Chondrocyte (in vitro differentiated cells): Measurements from ENCODE around the gene TTC3. TPM values are rescaled to one million over a fixed set of nuclear protein-coding genes. Genes with fewer than 3 reads are reported as not detected.
"Not testable (repeated sequence)": the region's sequence is repeated elsewhere in the genome, so short reads cannot be mapped to it uniquely, and the experiment has no call there.

Experiments
- DNase-seq: peaks from one replicate; pipeline ENCODE4 v3.0.0; 2021; ENCODE audit warnings: mixed read lengths, low spot score
- H3K27ac Mint-ChIP-seq: one replicate; pipeline ENCODE4 v1.8.0; 2021; ENCODE audit warnings: mild to moderate bottlenecking, moderate library complexity, mixed read lengths; ENCODE audit not compliant: unreplicated experiment
- H3K27me3 Mint-ChIP-seq: 2 replicates; pipeline ENCODE4 v1.8.0; 2021; ENCODE audit warnings: low read depth, mixed read lengths
- H3K36me3 Mint-ChIP-seq: 2 replicates; pipeline ENCODE4 v1.8.0; 2021; ENCODE audit warnings: low read depth, mixed read lengths
- H3K4me1 Mint-ChIP-seq: 2 replicates; pipeline ENCODE4 v1.8.0; 2021; ENCODE audit warnings: low read depth, mild to moderate bottlenecking, mixed read lengths
- H3K4me3 Mint-ChIP-seq: one replicate; pipeline ENCODE4 v1.8.0; 2021; ENCODE audit warnings: mild to moderate bottlenecking, moderate library complexity, mixed read lengths; ENCODE audit not compliant: unreplicated experiment
- H3K9me3 Mint-ChIP-seq: 2 replicates; pipeline ENCODE4 v1.8.0; 2021; ENCODE audit warnings: low read depth, mixed read lengths
- total RNA-seq: library from RNA; stranded (reverse); gene quantifications from 3 replicates; pipeline ENCODE4 v1.2.1, GENCODE V29; 2021
- TF ChIP-seq, protein P1 (sequence below): fragments of 200-600 bp; sonication (generic); IDR thresholded peaks from 2 replicates; pipeline ENCODE4 v1.5.0; 2021; ENCODE audit warnings: antibody characterized with exemption, mild to moderate bottlenecking, moderate library complexity

TTC3 gene
- total RNA-seq, 1 donor from 2014 or later: 258 TPM

DNA sequence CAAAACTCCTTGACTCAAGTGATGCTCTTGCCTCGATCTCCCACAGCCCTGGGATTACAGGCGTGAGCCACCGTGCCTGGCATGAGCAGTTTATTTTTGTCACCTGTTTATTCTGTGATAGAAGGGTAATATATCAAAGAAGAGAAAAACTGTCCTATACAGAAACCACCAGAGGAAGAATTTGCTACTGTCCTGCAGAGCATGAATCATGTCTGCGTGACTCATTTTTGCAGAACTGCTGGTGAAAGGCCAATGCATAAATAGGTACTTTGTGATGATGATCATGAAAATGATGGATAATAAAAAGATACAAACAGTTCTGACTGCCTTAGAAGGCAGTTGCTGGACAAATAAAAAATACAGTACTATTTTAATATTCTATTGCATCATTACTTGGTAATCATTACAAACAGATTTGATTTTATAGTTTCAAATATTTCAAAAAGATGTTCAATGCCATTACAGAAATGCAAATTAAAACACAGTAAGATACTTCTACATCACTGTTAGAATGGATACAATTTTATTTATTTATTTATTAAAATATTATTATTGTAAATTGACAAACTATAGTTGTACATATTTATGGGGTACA lies 40.1 kb upstream of the TTC3 start:
- no peak overlapping the region for H3K27ac Mint-ChIP-seq
- peaks cover 3% of the 10 kb centered on the region for H3K9me3 Mint-ChIP-seq
- H3K4me1 Mint-ChIP-seq: peaks cover 5% of the 10 kb centered on the region
- H3K27me3 Mint-ChIP-seq: no peaks in the 10 kb centered on the region
- H3K4me3 Mint-ChIP-seq: no peak overlapping the region
- no peak for DNase-seq
- TF ChIP-seq, protein P1, sequence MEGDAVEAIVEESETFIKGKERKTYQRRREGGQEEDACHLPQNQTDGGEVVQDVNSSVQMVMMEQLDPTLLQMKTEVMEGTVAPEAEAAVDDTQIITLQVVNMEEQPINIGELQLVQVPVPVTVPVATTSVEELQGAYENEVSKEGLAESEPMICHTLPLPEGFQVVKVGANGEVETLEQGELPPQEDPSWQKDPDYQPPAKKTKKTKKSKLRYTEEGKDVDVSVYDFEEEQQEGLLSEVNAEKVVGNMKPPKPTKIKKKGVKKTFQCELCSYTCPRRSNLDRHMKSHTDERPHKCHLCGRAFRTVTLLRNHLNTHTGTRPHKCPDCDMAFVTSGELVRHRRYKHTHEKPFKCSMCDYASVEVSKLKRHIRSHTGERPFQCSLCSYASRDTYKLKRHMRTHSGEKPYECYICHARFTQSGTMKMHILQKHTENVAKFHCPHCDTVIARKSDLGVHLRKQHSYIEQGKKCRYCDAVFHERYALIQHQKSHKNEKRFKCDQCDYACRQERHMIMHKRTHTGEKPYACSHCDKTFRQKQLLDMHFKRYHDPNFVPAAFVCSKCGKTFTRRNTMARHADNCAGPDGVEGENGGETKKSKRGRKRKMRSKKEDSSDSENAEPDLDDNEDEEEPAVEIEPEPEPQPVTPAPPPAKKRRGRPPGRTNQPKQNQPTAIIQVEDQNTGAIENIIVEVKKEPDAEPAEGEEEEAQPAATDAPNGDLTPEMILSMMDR: no peak
- H3K36me3 Mint-ChIP-seq: no peaks in the 10 kb centered on the region

DNA sequence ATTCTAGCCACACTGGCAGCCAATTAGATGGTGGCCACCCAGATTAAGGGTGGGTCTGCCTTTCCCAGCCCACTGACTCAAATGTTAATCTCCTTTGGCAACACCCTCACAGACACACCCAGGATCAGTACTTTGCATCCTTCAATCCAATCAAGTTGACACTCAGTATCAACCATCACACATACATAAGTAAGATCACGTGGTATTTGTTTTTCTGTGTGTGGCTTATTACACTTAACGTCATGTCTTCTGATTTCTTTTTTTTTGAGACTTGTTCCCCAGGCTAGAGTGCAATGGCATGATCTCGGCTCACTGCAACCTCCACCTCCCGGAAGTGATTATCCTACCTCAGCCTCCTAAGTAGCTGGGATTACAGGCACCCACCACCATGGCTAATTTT lies 38.7 kb upstream of the TTC3 start:
- not testable (repeated sequence) for H3K4me3 Mint-ChIP-seq, H3K4me1 Mint-ChIP-seq, H3K9me3 Mint-ChIP-seq, H3K36me3 Mint-ChIP-seq, H3K27ac Mint-ChIP-seq, H3K27me3 Mint-ChIP-seq, DNase-seq

DNA sequence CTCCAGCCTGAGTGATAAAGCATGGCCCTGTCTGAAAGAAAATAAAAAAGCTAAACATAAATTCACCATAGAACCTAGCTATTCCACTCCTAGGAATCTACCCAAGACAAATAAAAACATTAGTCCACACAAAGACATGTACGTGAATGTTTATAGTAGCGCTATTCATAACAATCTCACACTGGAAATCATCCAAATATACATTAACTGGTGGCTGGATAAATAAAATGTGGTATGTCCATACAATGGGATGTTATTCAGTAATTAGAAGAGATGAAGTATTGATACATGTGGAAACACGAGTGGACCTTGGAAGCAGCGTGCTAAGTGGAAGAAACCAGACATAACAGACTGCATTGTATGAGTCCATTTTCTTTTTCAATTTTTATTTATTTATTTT lies 36.9 kb upstream of the TTC3 start:
- Mint-ChIP-seq H3K4me3 (no peak overlapping the region), H3K27me3 (no peaks in the 10 kb centered on the region), H3K4me1 (peaks cover 5% of the 10 kb centered on the region), H3K36me3 (no peaks in the 10 kb centered on the region), H3K9me3 (peaks cover 3% of the 10 kb centered on the region), H3K27ac (no peak overlapping the region)
- no peak for DNase-seq
- TF ChIP-seq, protein P1: no peak

DNA sequence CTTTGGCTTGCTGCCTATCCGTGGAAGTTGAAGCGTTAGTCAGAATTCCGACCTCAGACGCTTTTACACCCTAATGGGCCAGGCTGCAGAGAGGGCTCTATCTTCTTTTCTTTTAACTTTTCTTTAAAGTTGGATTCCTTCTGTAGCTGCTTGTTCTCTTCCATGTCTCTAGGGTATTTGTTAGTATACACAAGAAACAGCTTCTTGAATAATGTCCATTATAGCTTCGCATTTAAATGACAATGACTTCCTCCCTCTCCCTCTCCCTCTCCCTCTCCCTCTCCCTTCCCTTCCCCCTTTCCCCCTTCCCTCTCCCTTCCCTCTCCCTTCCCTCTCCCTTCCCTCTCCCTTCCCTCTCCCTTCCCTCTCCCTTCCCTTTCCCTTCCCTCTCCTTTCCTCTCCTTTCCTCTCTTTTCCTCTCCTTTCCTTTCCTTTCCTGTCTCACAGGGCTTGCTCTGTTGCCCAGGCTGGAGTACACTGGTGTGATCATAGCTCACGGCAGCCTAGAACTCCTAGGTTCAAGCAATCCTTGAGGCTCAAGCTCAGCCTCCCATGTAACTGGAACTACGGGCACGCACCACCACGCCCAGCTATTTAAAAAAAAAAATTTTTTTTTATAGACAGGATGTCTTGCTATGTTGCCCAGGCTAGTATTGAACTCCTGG lies 33.5 kb upstream of the TTC3 start:
- H3K4me3 Mint-ChIP-seq: no peak overlapping the region
- H3K27me3 Mint-ChIP-seq: no peaks in the 10 kb centered on the region

DNA sequence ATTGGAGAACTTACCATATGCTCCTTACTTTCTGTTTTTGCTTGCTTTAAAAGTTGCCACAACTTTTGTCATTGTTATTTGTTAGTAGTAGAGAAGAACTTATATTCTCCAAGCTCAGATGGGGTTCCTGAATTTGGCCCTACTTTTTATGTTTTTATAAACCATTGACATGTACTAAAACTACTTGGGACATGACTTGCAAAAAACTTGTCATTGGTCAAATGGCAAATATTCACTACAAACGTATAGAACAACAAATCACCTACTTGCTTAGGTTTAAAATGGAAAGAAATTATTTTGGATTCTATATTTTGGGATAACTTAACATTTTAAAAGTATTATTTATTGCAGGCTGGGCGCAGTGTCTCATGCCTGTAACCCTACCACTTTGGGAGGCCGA lies 32.8 kb upstream of the TTC3 start:
- no peaks in the 10 kb centered on the region for H3K27me3 Mint-ChIP-seq
- H3K4me1 Mint-ChIP-seq: no peaks in the 10 kb centered on the region
- no peaks in the 10 kb centered on the region for H3K36me3 Mint-ChIP-seq
- TF ChIP-seq, protein P1: no peak
- peaks cover 3% of the 10 kb centered on the region for H3K9me3 Mint-ChIP-seq
- no peak for DNase-seq
- no peak overlapping the region for H3K4me3 Mint-ChIP-seq
- H3K27ac Mint-ChIP-seq: no peak overlapping the region

More for the DNA sequence above, 33.5 kb upstream of the TTC3 start:
- no peak overlapping the region for H3K27ac Mint-ChIP-seq
- TF ChIP-seq, protein P1: no peak
- no peaks in the 10 kb centered on the region for H3K4me1 Mint-ChIP-seq
- no peak for DNase-seq
- H3K9me3 Mint-ChIP-seq: peaks cover 3% of the 10 kb centered on the region
- H3K36me3 Mint-ChIP-seq: no peaks in the 10 kb centered on the region
